Activated CD8-positive, alpha-beta T cell treated with anti-CD3 and anti-CD28 coated beads for 36 hours (primary cell): ENCODE measurements around the gene LCP2. TPM values are rescaled to one million over a fixed set of nuclear protein-coding genes. Genes with fewer than 3 reads are reported as not detected.

Experiments
- ATAC-seq: fragments of 200-7000 bp; cut with Tn5 transposase; one replicate; pipeline ENCODE4 v1.10.0; 2021; ENCODE audit warnings: mild to moderate bottlenecking, moderate library complexity
- CTCF ChIA-PET: fragments of 350-600 bp; sonication (Branson Sonifier 250); formaldehyde crosslinking; loops from one replicate; lab custom pipeline; 2021; ENCODE audit warnings: antibody characterized with exemption; lab: Charles Lee
- POLR2A ChIA-PET: fragments of 350-600 bp; sonication (Branson Sonifier 250); formaldehyde crosslinking; loops from one replicate; lab custom pipeline; 2021; ENCODE audit warnings: antibody characterized with exemption; lab: Charles Lee
- DNase-seq: peaks from one replicate; pipeline ENCODE4 v3.0.0-alpha.2; 2020
- H3K27ac Mint-ChIP-seq: one replicate; pipeline ENCODE4 v1.8.0; 2021; ENCODE audit warnings: mild to moderate bottlenecking, mixed read lengths
- H3K27me3 Mint-ChIP-seq: one replicate; pipeline ENCODE4 v1.8.0; 2021; ENCODE audit warnings: mixed read lengths
- H3K36me3 Mint-ChIP-seq: one replicate; pipeline ENCODE4 v1.8.0; 2021; ENCODE audit warnings: low read depth, mixed read lengths
- H3K4me1 Mint-ChIP-seq: one replicate; pipeline ENCODE4 v1.8.0; 2021; ENCODE audit warnings: low read depth, mixed read lengths
- H3K4me3 Mint-ChIP-seq: one replicate; pipeline ENCODE4 v1.8.0; 2021; ENCODE audit warnings: mild to moderate bottlenecking, moderate library complexity, mixed read lengths
- H3K9me3 Mint-ChIP-seq: one replicate; pipeline ENCODE4 v1.8.0; 2021; ENCODE audit warnings: mixed read lengths
- CTCF ChIP-seq: fragments of 200-600 bp; IDR thresholded peaks from one replicate; pipeline ENCODE4 v1.8.0; 2022; ENCODE audit warnings: antibody characterized with exemption, mild to moderate bottlenecking
- intact Hi-C: fragments of 100-400 bp; cut with micrococcal nuclease; formaldehyde crosslinking; loops from one replicate; pipeline ENCODE4 v1.10.0; 2022
- total RNA-seq, 2 experiments: library from RNA; stranded (reverse); gene quantifications; one replicate each; pipeline ENCODE4 v1.2.3, GENCODE V29; 2021

The LCP2 gene
- total RNA-seq, 2 experiments from 2014 or later = 243 to 259 TPM

DNA sequence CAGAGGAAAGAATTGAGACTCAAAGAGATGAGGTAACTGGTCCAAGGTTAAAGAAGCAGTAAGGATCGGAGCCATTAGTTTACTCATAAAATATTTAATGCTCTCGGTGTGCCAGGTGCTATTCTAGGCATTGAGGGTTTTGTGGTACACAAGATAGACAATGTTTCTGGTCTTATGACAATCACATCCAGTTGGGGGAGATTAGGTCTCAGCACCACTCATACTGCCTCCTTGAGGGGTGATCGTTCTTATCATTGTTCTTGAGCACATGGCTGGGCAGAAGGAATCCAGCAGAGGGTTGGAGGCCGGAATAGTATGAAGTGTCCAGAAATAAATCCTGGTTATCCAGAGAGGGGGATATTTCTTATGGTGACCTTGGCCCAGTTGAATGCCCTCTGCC is 40.7 kb upstream of the LCP2 start:
- no peaks in the 10 kb centered on the region for H3K36me3 Mint-ChIP-seq
- ChIA-PET POLR2A (interaction anchor here (0.6 to 3.3 kb wide), 12 partner anchors 10 to 112 kb away, joined by 3 to 18 read pairs (median 3); partner anchors contain the start of genes C5orf58 and LCP2), CTCF (interaction anchor here (0.6 to 7.6 kb wide), 30 partner anchors 10 to 237 kb away, joined by 3 to 228 read pairs (median 5); partner anchors contain the start of genes C5orf58 and LCP2)
- peaks cover 39% of the 10 kb centered on the region for H3K4me1 Mint-ChIP-seq
- no peaks in the 10 kb centered on the region for H3K9me3 Mint-ChIP-seq
- intact Hi-C loops = loop anchor here (1.0 kb wide), 1 partner anchor 112 kb away; no protein-coding TSS in a partner anchor
- H3K27ac Mint-ChIP-seq = peak overlapping the region; percentile 75
- DNase-seq (peak; percentile 29), ATAC-seq (peak; percentile 23)
- no peak for TF ChIP-seq CTCF
- H3K4me3 Mint-ChIP-seq = no peak overlapping the region
- no peaks in the 10 kb centered on the region for H3K27me3 Mint-ChIP-seq

DNA sequence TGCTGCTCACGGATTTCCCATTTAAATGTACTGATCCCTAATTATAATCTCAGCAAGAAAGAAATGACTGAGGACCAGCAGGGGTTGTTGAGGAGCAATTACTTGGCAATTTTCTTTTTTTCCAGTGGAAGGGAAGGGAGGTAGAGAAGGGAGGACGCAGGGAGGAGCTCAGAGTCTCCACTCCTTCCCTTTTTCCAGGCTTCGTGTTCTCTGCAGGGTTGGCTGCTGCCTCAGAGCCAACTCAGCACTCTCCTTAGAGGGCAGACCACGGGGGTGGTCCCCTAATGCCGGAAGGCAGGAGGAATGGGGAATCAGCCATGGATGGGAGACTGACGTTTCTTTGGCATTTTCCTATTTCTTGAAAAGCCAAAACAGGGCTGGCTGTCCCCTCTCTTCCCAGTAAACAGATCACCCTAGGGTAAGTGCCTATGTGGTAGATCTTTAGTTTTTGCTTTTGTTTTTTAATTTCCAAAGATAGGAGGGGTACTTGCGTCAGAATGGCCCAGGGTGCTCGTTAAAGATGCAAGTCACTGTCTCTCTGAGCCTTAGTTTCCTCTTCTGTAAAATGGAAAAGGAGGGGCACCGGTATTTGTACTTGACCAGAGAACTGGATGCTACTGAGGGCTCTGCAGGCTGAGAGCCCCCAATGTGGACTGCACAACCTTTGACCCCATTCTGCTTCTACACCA is 39.6 kb upstream of the LCP2 start:
- POLR2A ChIA-PET = interaction anchor here (1.1 to 3.3 kb wide), 5 partner anchors 43 to 104 kb away, joined by 3 to 18 read pairs (median 4); partner anchors contain the start of gene C5orf58
- intact Hi-C loops = no loop called here
- peak overlapping the region; percentile 87 for H3K27ac Mint-ChIP-seq
- peaks cover 39% of the 10 kb centered on the region for H3K4me1 Mint-ChIP-seq
- ATAC-seq (no peak), DNase-seq (no peak)
- no peaks in the 10 kb centered on the region for H3K27me3 Mint-ChIP-seq
- no peaks in the 10 kb centered on the region for H3K36me3 Mint-ChIP-seq
- TF ChIP-seq CTCF = no peak
- H3K4me3 Mint-ChIP-seq = no peak overlapping the region
- H3K9me3 Mint-ChIP-seq = no peaks in the 10 kb centered on the region
- CTCF ChIA-PET = interaction anchor here (1.0 to 7.6 kb wide), 11 partner anchors 11 to 113 kb away, joined by 4 to 228 read pairs (median 31); partner anchors contain the start of genes C5orf58 and LCP2

DNA sequence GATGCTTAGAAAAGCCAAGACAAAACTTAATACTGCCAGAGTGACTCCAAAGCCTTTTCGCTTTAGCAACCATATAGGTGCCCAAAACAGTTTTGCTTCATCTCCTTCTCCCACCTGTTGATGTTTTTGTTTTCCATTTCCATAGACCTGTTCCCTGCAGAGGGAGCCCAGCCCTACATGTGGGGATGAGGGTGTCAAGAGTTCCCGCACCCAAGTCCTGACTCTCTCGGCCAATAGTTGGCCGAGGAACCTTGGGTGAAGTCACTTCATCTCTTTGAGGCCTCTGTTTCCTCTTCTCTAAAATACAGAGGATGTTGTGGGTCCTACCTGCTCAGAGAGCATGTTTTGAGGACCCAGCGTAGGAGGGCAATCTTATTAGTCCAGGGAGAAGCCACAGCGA is 38.5 kb upstream of the LCP2 start:
- Mint-ChIP-seq H3K4me1 (peaks cover 39% of the 10 kb centered on the region), H3K27ac (peak overlapping the region; percentile 87), H3K27me3 (no peaks in the 10 kb centered on the region), H3K9me3 (no peaks in the 10 kb centered on the region), H3K36me3 (no peaks in the 10 kb centered on the region), H3K4me3 (no peak overlapping the region)
- TF ChIP-seq CTCF = no peak
- POLR2A ChIA-PET = interaction anchor here (3.3 kb wide), 1 partner anchor 62 kb away, joined by 18 read pairs; no protein-coding TSS in a partner anchor
- intact Hi-C loops = no loop called here
- CTCF ChIA-PET = interaction anchor here (1.0 to 7.6 kb wide), 6 partner anchors 23 to 112 kb away, joined by 4 to 228 read pairs (median 58); partner anchors contain the start of gene LCP2
- peak; percentile 27 for DNase-seq
- ATAC-seq = no peak

DNA sequence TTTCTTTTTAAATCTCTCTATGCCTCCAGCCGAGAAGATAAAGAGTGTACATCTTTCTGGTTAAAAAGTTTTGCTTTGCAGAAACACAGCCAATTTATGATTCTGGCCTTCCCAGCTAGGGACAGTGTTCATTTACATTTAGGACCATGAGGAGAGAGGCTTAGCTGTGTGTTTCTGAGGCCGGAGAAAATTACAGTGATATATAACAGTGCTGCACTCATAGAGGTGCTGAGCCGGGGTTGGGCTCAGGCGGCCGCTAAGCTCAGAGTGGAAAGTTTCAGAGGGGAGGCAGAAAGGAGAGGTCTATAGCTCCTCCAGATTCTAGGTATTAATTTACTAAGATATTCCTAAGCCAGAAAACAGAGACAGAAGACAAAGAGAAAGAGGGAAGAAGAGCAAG is 37.0 kb upstream of the LCP2 start:
- Mint-ChIP-seq H3K4me1 (peaks cover 39% of the 10 kb centered on the region), H3K9me3 (no peaks in the 10 kb centered on the region), H3K27ac (no peak overlapping the region), H3K4me3 (no peak overlapping the region), H3K27me3 (no peaks in the 10 kb centered on the region), H3K36me3 (no peaks in the 10 kb centered on the region)
- DNase-seq (peak; percentile 60), ATAC-seq (no peak)
- ChIA-PET CTCF (interaction anchor here (0.6 to 6.4 kb wide), 16 partner anchors 8 to 118 kb away, joined by 3 to 204 read pairs (median 10); partner anchors contain the start of gene LCP2), POLR2A (interaction anchor here (0.7 to 5.8 kb wide), 15 partner anchors 20 to 83 kb away, joined by 3 to 186 read pairs (median 7); partner anchors contain the start of gene LCP2)
- no peak for TF ChIP-seq CTCF
- intact Hi-C loops = loop anchor here (2.0 kb wide), 1 partner anchor 66 kb away; no protein-coding TSS in a partner anchor
